ENCODE data around the gene ARHGEF5.
"Not testable (repeated sequence)": the region's sequence is repeated elsewhere in the genome, so short reads cannot be mapped to it uniquely, and the experiment has no call there.

GRCh38 chr7:144319547-144319946 lies 35.7 kb upstream of the ARHGEF5 start:
- TF ChIP-seq POLR2A (IDR thresholded peaks at IDR 0.05; ENCODE audit: low read depth, low read length); ELK1 (IDR thresholded peaks at IDR 0.05; ENCODE audit: low read depth, low read length); EGR1 (IDR thresholded peaks at IDR 0.05; ENCODE audit: borderline replicate concordance in 1 of 2, low read depth in 2 of 2, low read length in 2 of 2); IRF3 (IDR thresholded peaks at IDR 0.05); ATF3 (IDR thresholded peaks at IDR 0.05; ENCODE audit: borderline replicate concordance, extremely low read depth, low read depth, low read length); CTCF (IDR thresholded peaks at IDR 0.05 in 2 of 3, conservative IDR thresholded peaks at IDR 0.05 in 1 of 3; ENCODE audit: control insufficient read depth in 2 of 3, extremely low read depth in 1 of 3, insufficient read depth in 1 of 3, low read depth in 3 of 3, low read length in 3 of 3): not testable (repeated sequence)

All from GM12878 (cell line).